ENCODE measurements around the gene EPHA6.

Gene EPHA6

DNA sequence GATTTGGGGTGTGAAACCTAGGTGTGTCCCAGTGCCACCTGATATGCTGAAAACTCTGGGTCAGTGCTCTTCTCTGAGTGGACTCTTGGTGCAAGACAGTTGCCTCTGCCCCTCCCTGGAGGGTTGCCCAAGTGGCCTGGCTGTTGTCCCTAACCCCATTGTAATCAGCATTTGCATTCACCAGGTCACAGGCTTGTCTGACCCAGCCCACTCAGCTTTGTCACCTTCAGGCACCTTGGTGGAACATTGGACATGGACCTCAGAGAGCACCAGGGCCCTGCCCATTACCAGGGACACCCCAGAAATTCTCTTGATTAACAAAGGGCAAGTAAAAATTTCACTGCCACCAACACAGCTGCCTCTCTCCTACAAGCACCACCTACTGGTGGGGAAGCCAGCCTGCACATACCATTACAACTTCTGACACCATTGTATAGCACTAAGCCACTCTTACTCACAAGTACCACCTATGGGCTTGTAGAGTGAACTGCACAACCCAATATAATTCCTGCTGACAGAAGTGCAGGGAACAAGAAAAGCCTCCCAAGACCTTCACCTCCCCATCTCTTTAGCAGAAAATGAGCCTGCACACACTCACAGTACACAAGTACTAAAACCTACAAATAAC, 324.6 kb downstream of the EPHA6 start:
- DNase-seq (ENCODE audit: low read depth) = no peak
- peak; percentile 11 for TF ChIP-seq CTCF (conservative IDR thresholded peaks at IDR 0.05; ENCODE audit: low read depth, low read length)
- no peak overlapping the region for H3K4me3 ChIP-seq (ENCODE audit: low read length)

- H3K4me3 ChIP-seq (ENCODE audit: low read length) = no peak overlapping the region
- no peak for TF ChIP-seq CTCF (conservative IDR thresholded peaks at IDR 0.05; ENCODE audit: low read depth, low read length)
- DNase-seq (ENCODE audit: low read depth) = no peak
These were observed 334.5 kb downstream of the EPHA6 start for GRCh38 chr3:97148931-97149330.

DNA sequence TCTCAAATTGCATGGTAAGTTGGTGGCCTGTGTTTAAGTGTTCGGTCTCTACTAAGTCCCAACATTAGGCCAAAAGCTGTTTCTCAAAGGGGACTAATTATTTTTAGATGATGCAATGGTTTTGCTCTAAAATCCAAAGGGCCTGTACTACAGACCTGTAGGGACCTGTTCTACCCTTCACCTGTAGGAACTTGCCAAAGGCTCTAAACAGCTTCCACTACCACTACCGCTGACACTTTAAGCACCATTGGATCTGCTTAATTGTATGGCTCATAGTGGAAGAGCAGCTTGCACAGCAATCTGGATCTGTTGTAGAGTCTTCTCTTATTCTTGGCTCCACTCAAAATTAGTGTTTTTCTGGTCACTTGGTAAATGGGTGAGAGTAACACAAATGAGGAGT, 346.8 kb downstream of the EPHA6 start:
- no peak overlapping the region for H3K4me3 ChIP-seq (ENCODE audit: low read length)
- TF ChIP-seq CTCF (conservative IDR thresholded peaks at IDR 0.05; ENCODE audit: low read depth, low read length) = no peak
- no peak for DNase-seq (ENCODE audit: low read depth)

- H3K4me3 ChIP-seq (ENCODE audit: low read length) = no peak overlapping the region
- no peak for TF ChIP-seq CTCF (conservative IDR thresholded peaks at IDR 0.05; ENCODE audit: low read depth, low read length)
- no peak for DNase-seq (ENCODE audit: low read depth)
These were observed 362.8 kb downstream of the EPHA6 start for GRCh38 chr3:97177242-97177641.

DNA sequence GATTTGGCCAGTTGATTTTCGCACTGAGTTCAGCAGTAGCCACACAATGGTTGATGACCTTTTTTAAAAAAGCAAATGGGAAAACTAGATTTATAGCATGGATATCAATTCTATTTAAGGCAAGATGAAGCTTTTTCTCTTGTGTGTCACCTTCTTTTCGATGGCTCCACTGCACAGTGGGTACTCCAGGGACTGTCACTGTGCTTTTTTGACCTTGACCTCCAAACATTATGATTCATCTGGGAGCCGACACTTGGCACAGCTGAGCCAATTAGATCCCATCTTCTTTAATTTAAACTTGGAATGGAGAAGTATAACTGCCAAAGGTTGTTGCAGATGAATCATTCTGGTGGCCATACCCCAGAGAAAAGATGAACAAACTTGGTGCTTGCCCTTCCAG, 367.3 kb downstream of the EPHA6 start:
- TF ChIP-seq CTCF (conservative IDR thresholded peaks at IDR 0.05; ENCODE audit: low read depth, low read length) = no peak
- H3K4me3 ChIP-seq (ENCODE audit: low read length) = no peak overlapping the region
- no peak for DNase-seq (ENCODE audit: low read depth)

- peak; percentile 32 for DNase-seq (ENCODE audit: low read depth)
- no peak for TF ChIP-seq CTCF (conservative IDR thresholded peaks at IDR 0.05; ENCODE audit: low read depth, low read length)
- no peak overlapping the region for H3K4me3 ChIP-seq (ENCODE audit: low read length)
These were observed 373.4 kb downstream of the EPHA6 start for GRCh38 chr3:97187771-97188170.

- TF ChIP-seq CTCF (conservative IDR thresholded peaks at IDR 0.05; ENCODE audit: low read depth, low read length) = no peak
- DNase-seq (ENCODE audit: low read depth) = no peak
- H3K4me3 ChIP-seq (ENCODE audit: low read length) = no peak overlapping the region
These were observed 375.4 kb downstream of the EPHA6 start for GRCh38 chr3:97189835-97190234.

Data from retinal pigment epithelial cell (primary cell).